TTC549 (cell line): ENCODE measurements around the gene CERK.
"Not testable (repeated sequence)": the region's sequence is repeated elsewhere in the genome, so short reads cannot be mapped to it uniquely, and the experiment has no call there.

Experiments
- FAIRE-seq: peaks from 2 replicates; lab custom pipeline; 2012; peaks lifted over from hg19 to GRCh38; lab: Jason Lieb, UNC

The CERK gene

GRCh38 chr22:46660604-46661201 is 77.3 kb downstream of the CERK start:
- no peak for FAIRE-seq

- FAIRE-seq, result no peak
Measured at GRCh38 chr22:46659791-46660186, 78.3 kb downstream of the CERK start.

GRCh38 chr22:46659059-46659790 is 78.8 kb downstream of the CERK start:
- no peak for FAIRE-seq

- FAIRE-seq, result no peak
Measured at GRCh38 chr22:46657996-46658947, 79.8 kb downstream of the CERK start.

- FAIRE-seq, result no peak
Measured at GRCh38 chr22:46657655-46657953, 80.4 kb downstream of the CERK start.

GRCh38 chr22:46656856-46657654 is 81.0 kb downstream of the CERK start:
- no peak for FAIRE-seq

GRCh38 chr22:46655861-46656608 is 82.0 kb downstream of the CERK start:
- no peak for FAIRE-seq

- FAIRE-seq, result no peak
Measured at GRCh38 chr22:46654927-46655595, 83.0 kb downstream of the CERK start.

- FAIRE-seq, result no peak
Measured at GRCh38 chr22:46654426-46654825, 83.6 kb downstream of the CERK start.

GRCh38 chr22:46653596-46653995 is 84.5 kb downstream of the CERK start:
- no peak for FAIRE-seq

GRCh38 chr22:46652847-46653331 is 85.2 kb downstream of the CERK start:
- no peak for FAIRE-seq

GRCh38 chr22:46652081-46652846 is 85.8 kb downstream of the CERK start:
- FAIRE-seq, result no peak

GRCh38 chr22:46651316-46651715 is 86.7 kb downstream of the CERK start:
- no peak for FAIRE-seq

- no peak for FAIRE-seq
Measured at GRCh38 chr22:46650078-46650810, 87.8 kb downstream of the CERK start.

- FAIRE-seq, result no peak
Measured at GRCh38 chr22:46649141-46650077, 88.6 kb downstream of the CERK start.

GRCh38 chr22:46648225-46648820 is 89.7 kb downstream of the CERK start:
- not testable (repeated sequence) for FAIRE-seq

- no peak for FAIRE-seq
Measured at GRCh38 chr22:46646531-46647215, 91.4 kb downstream of the CERK start.
